ENCODE measurements around the gene NHERF1. TPM values are rescaled to one million over a fixed set of nuclear protein-coding genes. Genes with fewer than 3 reads are reported as not detected.
A peak's percentile ranks its signal among the peaks of the same experiment; 100 is the strongest.

Gene NHERF1
- total RNA-seq, 1 experiment from 2014 or later, result 90.8 TPM

- Histone ChIP-seq H3K36me3 (ENCODE audit: control insufficient read depth, insufficient read depth, low read length) (peaks cover 2% of the 10 kb centered on the region; the same call in 1 of the 2 replicates), H3K9me3 (ENCODE audit: control insufficient read depth, insufficient read depth, low read depth, low read length) (no peaks in the 10 kb centered on the region), H3K4me1 (ENCODE audit: control insufficient read depth, insufficient read depth, low read length) (peaks cover 17% of the 10 kb centered on the region), H3K27me3 (ENCODE audit: control insufficient read depth, insufficient read depth, low read length) (no peaks in the 10 kb centered on the region), H3K27ac (ENCODE audit: low read length) (no peak overlapping the region), H3K4me3 (ENCODE audit: low read depth in 2 of 2, low read length in 2 of 2) (no peak overlapping the region)
- DNase-seq (ENCODE audit: low read depth, low spot score), result no peak
- in situ Hi-C loops (cut with HindIII; ENCODE audit: low pct_unique_long_range_greater_than_20kb, low sequenced_read_pairs) (no loop called here), intact Hi-C loops (cut with micrococcal nuclease; ENCODE audit: unreplicated experiment) (loop anchor here (1.0 to 5.0 kb wide), 2 partner anchors 26 to 118 kb away; no protein-coding TSS in a partner anchor)
- no TSS peak for BruUV-seq (replicated peaks)
- no peak for ATAC-seq
- no peak for TF ChIP-seq SIN3A (IDR thresholded peaks at IDR 0.05; ENCODE audit: borderline replicate concordance, insufficient read depth, low read depth, low read length)
- TF ChIP-seq TCF7L2 (IDR thresholded peaks at IDR 0.05; ENCODE audit: low read depth, low read length), result no peak
- TF ChIP-seq POLR2AphosphoS5 (IDR thresholded peaks at IDR 0.05; ENCODE audit: low read depth, low read length), result no peak
- no peak for TF ChIP-seq CTCF (IDR thresholded peaks at IDR 0.05)
- no peak for TF ChIP-seq REST (IDR thresholded peaks at IDR 0.05; ENCODE audit: insufficient read depth in 1 of 2, low read depth in 2 of 2, low read length in 1 of 2)
- CTCF ChIA-PET, result interaction anchor here (0.9 to 3.2 kb wide), 5 partner anchors 16 to 121 kb away, joined by 3 to 16 read pairs (median 9); partner anchors contain the start of gene NAT9
- POLR2A ChIA-PET, result no interaction called here
These were observed 4.1 kb upstream of the NHERF1 start for GRCh38 chr17:74744349-74744713.

- H3K4me3 ChIP-seq (ENCODE audit: low read depth in 2 of 2, low read length in 2 of 2), result no peak overlapping the region
These were observed 3.5 kb upstream of the NHERF1 start for GRCh38 chr17:74744714-74745547.

More at GRCh38 chr17:74744714-74745547, 3.5 kb upstream of the NHERF1 start:
- Histone ChIP-seq H3K27me3 (ENCODE audit: control insufficient read depth, insufficient read depth, low read length) (no peaks in the 10 kb centered on the region), H3K36me3 (ENCODE audit: control insufficient read depth, insufficient read depth, low read length) (peaks cover 2% of the 10 kb centered on the region; the same call in 1 of the 2 replicates), H3K4me1 (ENCODE audit: control insufficient read depth, insufficient read depth, low read length) (peaks cover 18% of the 10 kb centered on the region), H3K27ac (ENCODE audit: low read length) (no peak overlapping the region), H3K9me3 (ENCODE audit: control insufficient read depth, insufficient read depth, low read depth, low read length) (no peaks in the 10 kb centered on the region)
- BruUV-seq (replicated peaks), result no TSS peak
- CTCF ChIA-PET, result interaction anchor here (0.6 to 3.2 kb wide), 12 partner anchors 9 to 204 kb away, joined by 3 to 16 read pairs (median 4); partner anchors contain the start of gene NAT9
- DNase-seq (ENCODE audit: low read depth, low spot score) (peak; percentile 52), ATAC-seq (peak; percentile 51)
- POLR2A ChIA-PET, result interaction anchor here (1.2 kb wide), 1 partner anchor 25 kb away, joined by 4 read pairs; no protein-coding TSS in a partner anchor
- in situ Hi-C loops (cut with HindIII; ENCODE audit: low pct_unique_long_range_greater_than_20kb, low sequenced_read_pairs), result no loop called here
- intact Hi-C loops (cut with micrococcal nuclease; ENCODE audit: unreplicated experiment), result loop anchor here (1.0 to 5.0 kb wide), 2 partner anchors 25 to 117 kb away; no protein-coding TSS in a partner anchor
- TF ChIP-seq POLR2AphosphoS5 (IDR thresholded peaks at IDR 0.05; ENCODE audit: low read depth, low read length) (0 out of 2 replicates have a peak, but pooled peaks have one; percentile 58), CTCF (IDR thresholded peaks at IDR 0.05) (peak; percentile 99), TCF7L2 (IDR thresholded peaks at IDR 0.05; ENCODE audit: low read depth, low read length) (no peak)
